ENCODE data around the gene SLC7A10.
"Not testable (repeated sequence)": the region's sequence is repeated elsewhere in the genome, so short reads cannot be mapped to it uniquely, and the experiment has no call there.

The SLC7A10 gene

DNA sequence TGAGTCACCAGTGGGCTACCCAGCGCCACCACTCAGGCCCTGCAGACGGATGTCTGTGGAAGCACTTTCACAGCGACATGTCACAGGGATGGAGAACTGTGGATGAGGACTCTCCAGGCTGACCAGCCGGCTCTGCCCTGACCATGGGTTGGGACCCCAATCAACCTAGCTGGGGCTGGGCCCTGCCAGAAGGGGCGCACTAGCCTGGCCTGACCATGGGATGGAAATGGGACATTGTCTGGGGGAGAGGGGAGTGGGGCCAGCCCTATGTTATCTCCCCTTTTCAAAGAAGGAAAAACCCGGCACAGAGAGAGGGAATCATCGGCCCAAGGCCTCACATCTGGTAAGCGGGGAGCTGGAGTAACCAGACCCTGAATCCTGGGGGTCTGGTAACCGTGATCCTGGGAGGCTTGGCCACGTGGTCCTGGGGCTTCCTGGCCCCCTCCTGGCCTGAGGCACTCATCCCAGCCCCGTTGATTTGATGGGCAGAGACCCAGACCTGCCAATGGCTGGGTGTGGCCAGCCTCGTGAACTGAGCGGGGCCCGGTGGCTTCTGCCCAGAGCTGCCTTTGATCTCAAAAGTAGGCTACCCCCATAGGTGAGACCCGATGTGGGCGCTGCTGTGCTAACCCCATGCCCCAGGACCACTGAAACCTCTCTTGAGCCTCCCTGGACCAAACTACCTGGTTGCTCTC is 11.2 kb upstream of the SLC7A10 start:
- DNase-seq: no peak

DNA sequence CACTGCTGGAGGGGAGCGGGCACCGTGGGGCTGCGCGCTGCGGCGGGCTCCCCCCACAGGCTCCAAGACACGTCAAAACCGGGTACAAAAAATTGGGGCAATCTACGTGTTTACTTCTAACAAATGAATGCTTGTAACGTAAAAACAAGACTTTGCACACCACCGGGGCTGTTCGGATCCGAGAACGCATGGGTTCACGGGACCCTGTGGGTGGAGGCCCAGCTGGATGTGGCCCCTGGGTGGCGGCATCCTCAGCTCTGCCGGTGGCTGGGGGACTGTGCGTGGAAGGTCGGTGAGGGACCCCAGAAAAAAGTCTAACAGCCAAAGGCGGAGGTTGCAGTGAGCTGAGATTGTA is 10.3 kb upstream of the SLC7A10 start:
- no peak for DNase-seq

DNA sequence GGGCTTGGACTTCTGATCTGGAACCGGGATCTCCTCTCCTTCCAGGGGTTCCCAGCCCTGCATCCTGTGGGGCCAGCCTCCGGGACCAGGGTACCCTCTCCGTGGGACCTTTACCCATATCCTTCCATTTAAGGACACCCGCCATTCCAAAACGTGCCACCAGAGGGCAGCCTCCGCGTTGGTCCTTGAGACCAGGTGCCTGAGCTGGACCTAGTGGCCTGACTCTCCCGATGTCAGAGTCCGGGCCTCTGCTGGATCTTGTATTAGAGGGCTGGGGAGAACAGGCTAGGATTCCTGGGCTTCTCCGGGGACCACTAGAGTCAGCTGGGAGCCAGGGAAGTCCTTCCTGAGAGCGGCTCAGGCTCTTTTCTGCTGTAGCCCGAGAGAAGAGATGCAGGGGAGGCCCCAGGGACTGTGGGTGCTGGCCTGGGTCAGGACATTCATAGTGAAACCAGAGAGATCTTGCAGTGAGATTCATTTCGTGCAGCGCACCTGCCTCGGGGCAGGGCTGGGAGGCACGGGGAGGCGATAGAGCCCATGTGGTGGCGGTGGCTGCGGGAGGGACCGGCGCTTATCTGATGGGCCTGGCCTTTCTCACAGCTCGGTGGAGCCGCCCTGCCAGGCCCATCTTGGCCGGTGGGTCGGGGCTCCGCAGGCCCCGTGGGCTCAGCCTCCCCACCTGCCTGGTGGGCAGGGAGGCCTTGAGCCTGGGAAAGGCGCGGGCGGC is 9.8 kb upstream of the SLC7A10 start:
- peak; percentile 50 to 51 for DNase-seq

DNA sequence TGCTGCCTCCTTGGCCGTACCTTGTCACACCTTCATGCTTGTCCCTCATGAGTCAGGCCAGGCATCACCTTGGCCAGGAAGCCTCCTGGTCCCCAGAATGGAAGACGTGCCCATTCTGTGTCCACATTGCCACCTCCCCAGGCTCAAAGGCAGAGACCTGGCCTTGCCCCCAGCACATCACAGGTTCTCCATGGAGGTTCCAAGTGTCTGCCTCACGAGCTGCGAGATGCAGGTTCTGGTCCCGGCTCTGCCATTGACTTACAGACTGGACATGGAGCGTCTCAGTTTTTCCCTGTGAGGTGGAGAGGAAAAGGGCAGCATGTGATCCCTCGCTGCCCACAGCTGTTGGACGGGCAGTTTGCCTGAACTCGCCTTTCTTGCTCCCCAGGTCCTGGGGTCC is 9.1 kb upstream of the SLC7A10 start:
- DNase-seq: no peak

DNA sequence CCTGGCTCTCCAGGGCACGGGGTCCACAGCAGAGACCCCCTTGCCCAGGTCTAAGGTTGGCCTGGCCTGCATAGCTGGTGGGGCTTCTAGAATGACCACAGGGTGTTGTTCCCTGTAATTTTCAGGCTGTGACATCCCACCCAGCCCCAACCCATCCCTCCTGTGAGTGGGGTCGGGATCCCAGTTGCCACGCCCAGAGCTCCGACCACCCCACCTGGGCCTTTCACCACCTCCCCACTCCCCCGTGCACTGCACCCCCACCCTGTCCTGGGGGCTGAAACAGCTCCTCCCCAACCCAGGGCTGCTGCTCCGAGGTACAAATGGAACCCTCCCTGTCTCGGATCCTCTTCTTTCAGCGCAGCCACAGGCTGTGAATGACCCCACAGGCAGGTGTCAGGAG is 8.4 kb upstream of the SLC7A10 start:
- no peak for DNase-seq

DNA sequence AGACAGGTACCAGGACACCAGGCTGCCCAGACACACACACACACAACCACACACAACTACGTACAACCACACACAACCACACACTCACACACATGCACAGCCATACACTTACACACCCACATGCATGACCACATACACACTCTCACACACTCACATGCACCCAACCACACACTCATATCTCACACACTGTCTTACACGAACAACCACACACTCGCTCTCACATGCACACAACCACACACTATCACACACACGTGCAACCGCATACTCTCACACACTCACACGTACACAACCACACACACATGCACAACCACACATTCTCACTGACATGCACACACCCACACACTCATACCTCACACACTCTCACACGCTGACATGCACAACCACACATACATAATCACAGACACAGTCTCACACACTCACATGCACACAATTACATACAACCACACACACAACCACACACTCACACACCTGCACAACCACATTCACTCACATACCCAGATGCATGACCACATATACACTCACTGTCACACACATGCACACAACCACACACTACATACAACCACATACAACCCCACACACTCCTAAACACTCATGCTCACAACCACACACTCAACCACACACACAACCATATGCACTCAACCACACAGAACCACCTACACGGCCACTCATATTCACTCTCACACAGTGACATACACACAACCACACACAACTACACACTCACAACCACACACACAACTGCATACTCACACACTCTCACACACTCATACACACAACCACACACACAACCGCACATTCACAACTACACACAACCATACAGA is 7.6 kb upstream of the SLC7A10 start:
- no peak for DNase-seq

DNA sequence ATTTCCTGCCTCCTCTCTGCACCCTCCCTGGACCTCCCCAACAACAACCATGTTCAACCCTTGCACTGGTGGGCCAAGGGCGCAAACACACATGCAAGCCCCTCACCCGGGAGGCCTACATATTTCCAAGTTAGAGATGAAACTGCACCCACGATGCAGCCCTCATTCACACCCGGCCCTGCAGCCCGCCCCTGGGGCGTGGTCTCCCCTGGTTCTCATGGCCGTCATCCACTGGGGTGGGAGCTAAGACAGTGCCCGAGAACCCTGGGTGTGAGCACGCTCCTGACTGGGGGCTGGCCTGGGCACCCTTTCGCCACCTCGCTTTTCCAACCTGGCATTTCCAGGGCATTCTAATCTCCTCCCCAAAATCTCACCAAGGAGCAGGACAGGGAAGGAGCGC is 7.0 kb upstream of the SLC7A10 start:
- DNase-seq: no peak

DNA sequence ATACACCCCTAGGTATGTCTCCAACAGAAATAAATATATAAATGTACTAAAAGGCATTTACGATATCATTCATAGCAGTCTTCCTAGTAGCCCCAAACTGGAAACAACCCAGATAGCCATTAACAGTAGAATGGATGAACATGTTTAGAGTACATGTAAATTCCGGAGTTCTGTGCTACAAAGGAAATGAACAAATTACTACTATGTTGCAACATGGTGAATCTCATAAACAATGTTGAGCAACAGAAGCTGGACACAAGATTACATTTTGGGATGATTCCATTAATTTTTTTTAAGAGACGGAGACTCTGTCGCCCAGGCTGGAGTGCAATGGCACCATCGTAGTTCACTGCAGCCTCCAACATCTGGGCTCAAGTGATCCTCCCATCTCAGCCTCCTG is 5.9 kb upstream of the SLC7A10 start:
- DNase-seq: no peak

DNA sequence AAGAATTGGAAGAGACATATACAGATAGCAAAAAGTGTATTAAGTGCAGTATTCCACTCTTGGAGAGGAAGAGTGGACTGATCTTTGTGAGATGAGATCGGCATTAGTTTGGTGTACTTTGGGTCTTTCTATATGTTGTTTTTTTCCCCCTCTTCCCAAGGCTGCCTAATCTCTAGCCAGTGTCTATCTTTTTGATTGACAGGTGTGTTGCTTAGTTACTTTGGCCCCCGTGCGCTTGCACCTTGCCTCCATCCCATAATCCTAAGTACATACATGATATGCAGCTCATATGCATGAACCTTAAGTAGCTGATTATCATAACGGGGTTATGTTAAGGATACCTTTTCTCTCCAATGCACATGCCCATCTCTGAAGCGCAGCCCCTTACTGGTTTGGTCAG is 4.3 kb upstream of the SLC7A10 start:
- DNase-seq: no peak

DNA sequence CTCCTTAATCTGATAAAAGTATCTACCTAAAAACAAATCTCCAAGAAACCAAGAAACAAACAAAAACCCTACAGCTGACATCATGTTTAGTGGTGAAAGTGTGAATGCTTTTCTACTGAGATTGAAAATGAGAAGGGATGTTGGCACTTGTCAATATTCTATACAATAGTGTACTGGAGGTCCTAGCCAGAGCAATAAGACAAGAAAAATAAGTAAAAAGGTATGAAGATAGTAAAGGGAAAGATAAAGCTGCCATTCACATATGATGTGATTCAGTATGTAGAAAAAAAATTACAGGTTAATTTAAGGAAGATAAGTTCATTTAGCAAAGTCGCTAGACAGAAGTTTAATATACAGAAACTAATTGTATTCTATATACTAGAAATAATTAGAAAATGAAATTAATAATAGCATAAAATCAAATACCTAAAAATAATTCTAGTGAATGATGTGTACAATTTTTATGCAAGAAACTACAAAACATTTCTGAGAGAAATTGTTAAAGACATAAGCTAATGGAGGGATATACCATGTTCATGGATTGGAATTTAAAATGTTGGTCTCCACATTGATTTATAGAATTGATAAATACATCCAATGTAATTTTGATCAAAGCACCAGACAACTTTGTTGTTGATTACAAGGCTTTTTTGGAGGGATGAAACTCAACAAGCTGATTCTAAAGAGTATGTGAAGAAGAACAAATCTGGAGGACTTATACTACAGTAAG is 2.4 kb upstream of the SLC7A10 start:
- DNase-seq: no peak

DNA sequence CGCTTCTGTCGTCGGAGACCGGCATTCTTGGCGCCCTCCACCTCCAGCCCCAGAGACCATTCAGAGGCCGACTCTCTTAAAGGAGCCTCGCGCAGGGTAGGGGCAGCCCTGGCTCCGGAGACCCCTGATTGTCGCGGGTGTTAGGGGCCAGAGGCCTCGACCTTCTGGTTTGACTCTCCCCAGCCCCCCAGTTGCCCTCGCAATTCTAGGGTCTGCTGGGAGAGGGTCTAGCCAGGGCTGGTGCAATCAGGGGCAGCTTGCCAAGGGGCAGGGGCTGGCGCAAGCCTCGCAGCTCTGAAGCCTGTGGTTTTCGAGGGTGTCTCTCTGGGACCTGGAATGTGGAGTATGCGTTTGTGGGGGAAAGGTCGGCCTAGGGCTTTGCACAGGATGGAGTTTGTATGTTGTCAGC is 1.6 kb upstream of the SLC7A10 start:
- DNase-seq: no peak

DNA sequence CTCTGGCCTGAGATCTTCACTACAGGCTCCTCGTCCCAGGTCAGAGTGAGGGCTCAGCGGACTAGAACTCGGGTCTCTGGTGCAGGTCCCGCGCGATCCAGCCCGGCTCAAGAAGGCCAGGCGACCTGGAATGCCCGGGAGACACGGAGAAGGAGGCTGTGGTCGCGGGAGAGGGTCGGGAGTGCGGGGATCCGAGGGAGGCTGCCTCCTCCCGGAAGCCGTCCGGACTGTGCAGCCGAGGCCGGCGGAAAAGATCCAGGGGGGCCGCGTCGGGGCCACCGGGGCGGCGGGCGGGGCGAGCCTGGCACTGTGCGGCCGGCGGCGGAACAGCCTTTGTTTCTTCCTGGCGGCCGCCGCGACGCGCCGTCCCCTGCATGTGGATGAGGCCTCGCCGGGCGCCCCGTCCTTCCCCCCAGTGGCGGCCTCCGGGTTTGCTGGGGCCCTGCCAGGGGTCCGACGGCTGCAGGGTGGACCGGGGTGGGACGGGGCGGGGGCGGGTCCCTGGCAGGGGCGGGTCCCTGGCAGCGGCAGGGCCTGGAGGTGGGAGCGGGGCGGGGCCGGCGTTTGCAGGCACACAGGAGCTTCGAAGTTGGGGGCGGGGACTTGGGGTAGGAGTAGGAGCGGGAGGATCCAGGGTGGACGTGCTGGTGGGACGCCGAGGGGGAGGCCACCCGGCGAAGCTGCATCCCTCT is 1.0 kb upstream of the SLC7A10 start:
- no peak for DNase-seq

DNA sequence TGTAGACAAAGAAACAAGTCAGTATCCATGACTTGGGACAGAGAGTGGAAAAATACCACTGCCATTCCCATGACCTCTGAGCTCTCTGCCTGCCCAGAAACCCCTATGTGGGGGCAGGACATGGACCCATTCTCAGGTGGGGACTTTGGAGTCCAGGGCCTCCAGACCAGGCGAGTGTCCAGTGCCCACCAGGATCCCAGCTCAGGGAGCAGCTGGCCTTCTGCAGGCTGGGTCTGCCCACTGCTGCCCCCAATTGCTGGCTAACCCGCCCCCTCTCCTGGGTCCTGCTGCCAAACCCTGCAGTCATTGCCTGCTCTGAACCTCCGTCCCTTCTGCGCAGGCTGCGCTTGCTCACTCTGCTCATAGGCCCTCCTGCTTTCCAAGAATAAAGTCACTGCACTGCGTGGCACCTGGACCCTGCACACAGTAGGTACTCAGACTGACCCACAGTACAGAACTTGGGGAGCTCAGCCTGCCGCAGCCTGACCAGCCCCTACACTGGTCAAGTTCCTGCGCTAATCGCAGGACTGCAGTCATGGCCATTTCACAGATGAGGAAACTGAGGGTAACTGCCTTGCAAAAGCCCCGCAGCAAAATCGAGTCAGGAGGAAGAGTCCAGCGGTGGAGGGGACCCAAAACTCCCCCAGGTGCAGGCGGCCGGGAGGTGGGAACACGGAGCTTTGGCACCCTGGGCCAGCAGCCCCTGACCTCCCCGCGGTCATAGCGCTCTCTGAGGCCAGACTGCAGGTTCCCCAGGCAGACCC is 774 bp downstream of the SLC7A10 start:
- DNase-seq: no peak

DNA sequence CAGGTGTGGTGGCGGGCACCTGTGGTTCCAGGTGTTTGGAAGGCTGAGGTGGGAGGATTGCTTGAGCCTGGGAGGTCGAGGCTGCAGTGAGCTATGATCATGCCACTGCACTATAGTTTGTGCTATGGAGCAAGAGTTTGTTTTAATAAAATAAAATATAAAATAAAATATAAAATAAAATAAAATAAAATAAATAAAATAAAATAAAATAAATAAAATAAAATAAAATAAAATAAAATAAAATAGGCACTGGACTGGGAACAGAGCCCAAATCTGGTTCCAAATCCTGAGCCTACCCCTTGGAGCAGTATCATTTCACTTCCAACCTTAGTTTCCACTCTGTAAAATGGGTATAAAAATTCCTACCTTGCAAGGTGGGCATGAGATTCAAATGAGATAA is 3.4 kb downstream of the SLC7A10 start:
- DNase-seq: not testable (repeated sequence)

DNA sequence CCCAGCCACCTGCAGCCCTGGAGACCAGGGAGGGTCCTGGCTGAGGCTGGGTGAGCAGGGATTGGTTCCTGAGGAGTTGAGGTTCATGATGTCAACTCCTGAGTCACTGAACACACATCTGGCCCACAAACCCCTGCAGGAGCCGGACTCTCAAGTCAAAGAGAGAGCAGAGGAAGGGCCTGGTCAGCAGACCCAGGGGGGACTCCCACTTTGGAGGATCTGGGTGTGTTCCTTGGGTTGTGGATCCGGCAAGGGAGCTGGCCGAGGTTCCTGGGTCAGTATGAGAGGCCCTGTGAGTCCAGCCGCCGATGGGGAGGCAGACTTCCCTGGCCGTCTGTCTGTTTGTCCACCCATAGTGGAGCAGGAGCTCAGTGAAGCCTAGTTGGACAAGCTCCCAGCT is 4.0 kb downstream of the SLC7A10 start:
- no peak for DNase-seq

DNA sequence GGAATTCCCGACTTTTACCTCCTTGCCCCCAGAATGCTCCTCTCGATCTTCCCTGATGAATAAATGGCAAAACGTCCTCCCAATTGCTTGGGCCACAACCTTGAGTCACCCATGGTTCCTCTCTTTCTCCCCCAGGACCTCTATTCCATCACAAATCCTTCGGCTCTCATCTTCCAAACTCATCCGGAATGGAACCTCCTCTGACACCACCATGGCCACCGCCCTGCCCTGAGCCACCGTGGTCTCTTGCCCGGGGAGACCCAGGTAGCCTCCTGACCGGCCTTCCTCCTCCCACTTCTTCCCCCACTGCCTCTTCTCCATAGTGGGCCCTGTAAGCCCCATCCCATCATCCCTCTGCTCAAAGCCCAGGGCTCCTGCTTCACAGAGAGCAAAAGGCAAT is 4.9 kb downstream of the SLC7A10 start:
- no peak for DNase-seq

DNA sequence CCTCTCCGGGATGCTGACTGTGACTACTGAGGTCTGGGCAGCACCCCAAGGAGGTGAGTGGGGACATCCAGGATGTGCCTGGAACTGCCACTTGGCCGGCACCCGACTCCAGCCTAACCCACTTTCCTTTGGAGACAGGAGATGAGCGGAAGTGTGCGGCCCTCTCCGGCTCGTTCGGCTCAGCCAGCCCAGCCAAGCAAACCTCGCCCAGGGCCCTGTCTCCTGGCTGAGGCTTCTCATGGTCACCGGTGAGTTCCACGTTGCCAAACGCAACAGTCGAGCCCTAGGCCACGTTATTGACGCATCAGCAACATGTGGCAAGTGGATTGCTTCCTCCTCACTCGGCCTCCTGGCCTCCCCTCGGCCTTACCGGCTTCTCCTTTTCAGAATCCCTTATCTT is 5.5 kb downstream of the SLC7A10 start:
- DNase-seq: no peak

DNA sequence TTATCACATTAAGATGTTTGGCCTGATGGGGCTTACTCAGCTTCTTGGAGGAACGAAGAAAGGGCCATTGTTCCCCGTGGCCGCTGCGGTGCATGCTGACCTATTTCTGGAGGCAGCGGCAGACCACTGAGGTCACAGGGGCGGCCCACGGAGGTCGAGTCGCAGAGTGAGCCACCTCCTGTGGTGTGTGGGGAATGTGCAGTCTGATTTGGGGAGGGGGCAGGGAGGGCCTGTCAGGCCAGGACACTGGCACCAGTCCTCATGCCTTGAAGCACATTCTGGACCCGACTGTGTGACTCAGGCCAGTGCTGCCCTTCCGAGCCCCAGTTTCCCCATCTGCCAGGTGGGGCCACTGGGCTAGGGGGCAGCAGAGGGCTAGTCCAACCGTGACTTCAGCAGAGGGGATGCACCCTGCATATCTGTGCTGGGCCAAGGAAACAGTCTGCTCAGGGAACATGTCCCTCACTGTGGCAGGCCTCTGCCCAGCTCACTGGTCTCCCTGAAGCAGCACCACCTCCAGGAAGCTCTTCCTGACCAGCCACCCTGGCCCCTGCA is 6.3 kb downstream of the SLC7A10 start:
- DNase-seq: no peak

DNA sequence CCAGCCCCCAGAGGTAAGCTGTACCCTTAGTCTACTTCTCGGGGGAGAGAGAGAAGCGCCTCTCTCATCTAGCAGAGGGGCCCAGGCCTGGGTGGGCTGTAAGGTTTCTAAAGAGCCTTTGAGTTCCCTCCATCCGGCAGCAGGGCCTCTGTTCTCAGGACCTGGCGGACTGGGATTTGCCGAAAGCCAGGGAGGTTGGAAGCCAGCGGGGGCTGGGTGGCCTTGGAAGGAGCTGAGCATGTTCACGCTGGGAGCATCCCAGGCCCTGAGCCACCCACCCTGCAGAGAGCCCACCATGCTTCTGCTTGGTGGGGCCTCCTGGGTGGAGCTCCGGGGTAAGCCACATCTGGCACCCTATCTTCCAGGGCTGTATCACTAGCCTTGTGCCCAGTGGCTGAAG is 7.8 kb downstream of the SLC7A10 start:
- no peak for DNase-seq

DNA sequence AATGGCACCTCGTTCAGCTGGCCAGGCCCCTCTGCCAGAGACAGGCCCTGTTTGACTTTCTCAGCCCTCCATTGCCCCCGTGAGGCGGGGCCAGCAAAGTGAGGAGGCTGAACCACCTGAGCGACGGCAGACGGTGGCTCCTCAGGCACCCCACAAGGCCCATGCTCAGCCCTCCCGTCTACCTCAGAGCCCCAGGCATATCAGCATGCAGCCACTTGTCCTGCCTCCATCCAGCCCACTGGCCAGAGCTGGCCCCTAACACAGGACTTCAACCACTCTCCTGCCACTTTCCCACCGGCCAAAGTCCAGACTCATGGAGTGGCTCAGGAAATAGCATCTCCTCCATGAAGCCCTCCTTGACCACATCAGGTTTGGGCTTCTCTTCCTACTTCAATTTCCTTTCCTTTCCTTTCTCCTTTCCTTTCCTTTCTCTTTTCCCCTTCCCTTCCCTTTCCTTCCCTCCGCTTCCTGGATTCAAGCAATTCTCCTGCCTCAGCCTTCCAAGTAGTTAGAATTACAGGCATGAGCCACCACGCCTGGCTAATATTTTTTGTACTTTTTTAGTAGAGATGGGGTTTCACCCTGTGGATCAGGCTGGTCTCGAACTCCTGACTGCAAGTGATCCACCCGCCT is 9.3 kb downstream of the SLC7A10 start:
- DNase-seq: no peak

Data from NCI-H2081 (cell line).